IMR-90 (cell line): Measurements from ENCODE around the gene KRCC1.

Experiments used
- CHD1 ChIP-seq: IDR thresholded peaks from 2 replicates; pipeline ENCODE4 v1.6.1; 2012; ENCODE audit warnings: low read depth, low read length, improper control_type of control experiment
- FOS ChIP-seq: fragments of 150-350 bp; IDR thresholded peaks from 2 replicates; pipeline ENCODE4 v1.6.1; 2016; ENCODE audit warnings: low read depth, low read length
- MXI1 ChIP-seq: IDR thresholded peaks from 2 replicates; pipeline ENCODE4 v1.6.1; 2012; ENCODE audit warnings: low read depth, mild to moderate bottlenecking, low read length, moderate library complexity, borderline replicate concordance
- NFE2L2 ChIP-seq: fragments of 150-350 bp; IDR thresholded peaks from 2 replicates; pipeline ENCODE4 v1.6.1; 2016; ENCODE audit warnings: low read depth, mild to moderate bottlenecking, low read length
- POLR2A ChIP-seq: IDR thresholded peaks from 2 replicates; pipeline ENCODE4 v1.6.1; 2012; ENCODE audit warnings: mild to moderate bottlenecking, low read depth, low read length
- RAD21 ChIP-seq: IDR thresholded peaks from 2 replicates; pipeline ENCODE4 v1.6.1; 2012; ENCODE audit warnings: low read length, improper control_type of control experiment
- RCOR1 ChIP-seq: IDR thresholded peaks from 2 replicates; pipeline ENCODE4 v1.6.1; 2012; ENCODE audit warnings: mild to moderate bottlenecking, low read length, improper control_type of control experiment; ENCODE audit not compliant: insufficient replicate concordance
- RFX5 ChIP-seq: IDR thresholded peaks from 2 replicates; pipeline ENCODE4 v1.8.0; 2012; ENCODE audit warnings: low read depth, mild to moderate bottlenecking, low read length, moderate library complexity
- SMC3 ChIP-seq: fragments of 150-350 bp; IDR thresholded peaks from 2 replicates; pipeline ENCODE4 v1.6.1; 2016; ENCODE audit warnings: low read depth, mild to moderate bottlenecking, antibody characterized with exemption, low read length, moderate library complexity
- TF ChIP-seq, protein P1 (sequence below): conservative IDR thresholded peaks from 2 replicates; pipeline ENCODE4 v1.5.1; 2012; ENCODE audit warnings: mild to moderate bottlenecking, low read depth, low read length, improper control_type of control experiment
- TF ChIP-seq, protein P2 (sequence below): fragments of 150-350 bp; IDR thresholded peaks from 2 replicates; pipeline ENCODE4 v1.6.1; 2017; ENCODE audit warnings: mild to moderate bottlenecking, antibody characterized with exemption, low read length, low read depth

DNA sequence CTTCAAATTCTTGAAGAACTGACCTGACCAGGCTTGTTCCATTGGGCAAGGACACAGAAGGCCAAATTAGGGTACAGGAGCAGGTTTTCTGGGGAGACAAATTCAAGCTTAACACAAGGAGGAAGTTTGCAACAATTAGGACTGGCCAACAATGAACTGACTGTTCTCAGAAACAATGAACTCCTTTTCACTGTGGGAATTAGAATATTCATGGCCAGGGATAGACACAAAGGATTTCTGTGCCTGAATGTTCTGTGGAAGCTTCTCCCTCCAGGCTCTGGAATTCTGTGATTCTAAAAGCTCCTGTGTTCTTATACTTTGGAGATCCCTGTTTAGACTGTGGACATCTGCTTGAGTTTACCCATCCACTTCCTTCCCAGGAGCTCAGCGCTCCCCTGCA, 27.2 kb upstream of the KRCC1 start:
- TF ChIP-seq, protein P1, sequence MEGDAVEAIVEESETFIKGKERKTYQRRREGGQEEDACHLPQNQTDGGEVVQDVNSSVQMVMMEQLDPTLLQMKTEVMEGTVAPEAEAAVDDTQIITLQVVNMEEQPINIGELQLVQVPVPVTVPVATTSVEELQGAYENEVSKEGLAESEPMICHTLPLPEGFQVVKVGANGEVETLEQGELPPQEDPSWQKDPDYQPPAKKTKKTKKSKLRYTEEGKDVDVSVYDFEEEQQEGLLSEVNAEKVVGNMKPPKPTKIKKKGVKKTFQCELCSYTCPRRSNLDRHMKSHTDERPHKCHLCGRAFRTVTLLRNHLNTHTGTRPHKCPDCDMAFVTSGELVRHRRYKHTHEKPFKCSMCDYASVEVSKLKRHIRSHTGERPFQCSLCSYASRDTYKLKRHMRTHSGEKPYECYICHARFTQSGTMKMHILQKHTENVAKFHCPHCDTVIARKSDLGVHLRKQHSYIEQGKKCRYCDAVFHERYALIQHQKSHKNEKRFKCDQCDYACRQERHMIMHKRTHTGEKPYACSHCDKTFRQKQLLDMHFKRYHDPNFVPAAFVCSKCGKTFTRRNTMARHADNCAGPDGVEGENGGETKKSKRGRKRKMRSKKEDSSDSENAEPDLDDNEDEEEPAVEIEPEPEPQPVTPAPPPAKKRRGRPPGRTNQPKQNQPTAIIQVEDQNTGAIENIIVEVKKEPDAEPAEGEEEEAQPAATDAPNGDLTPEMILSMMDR = no peak
- TF ChIP-seq NFE2L2 (no peak), RAD21 (no peak), POLR2A (no peak), RFX5 (no peak), CHD1 (no peak), FOS (no peak), SMC3 (no peak), RCOR1 (no peak), MXI1 (no peak)
- TF ChIP-seq, protein P2, sequence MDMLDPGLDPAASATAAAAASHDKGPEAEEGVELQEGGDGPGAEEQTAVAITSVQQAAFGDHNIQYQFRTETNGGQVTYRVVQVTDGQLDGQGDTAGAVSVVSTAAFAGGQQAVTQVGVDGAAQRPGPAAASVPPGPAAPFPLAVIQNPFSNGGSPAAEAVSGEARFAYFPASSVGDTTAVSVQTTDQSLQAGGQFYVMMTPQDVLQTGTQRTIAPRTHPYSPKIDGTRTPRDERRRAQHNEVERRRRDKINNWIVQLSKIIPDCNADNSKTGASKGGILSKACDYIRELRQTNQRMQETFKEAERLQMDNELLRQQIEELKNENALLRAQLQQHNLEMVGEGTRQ = no peak
